GM23338 (cell line): Measurements from ENCODE around the gene STARD13. TPM values are rescaled to one million over a fixed set of nuclear protein-coding genes. Genes with fewer than 3 reads are reported as not detected.

Experiments
- ATAC-seq: fragments of 200-7000 bp; cut with Tn5 transposase; 3 replicates; pipeline ENCODE4 v1.9.1; 2020
- DNase-seq: peaks from one replicate; pipeline ENCODE4 v3.0.0-alpha.2; 2015; ENCODE audit warnings: low spot score
- H2AFZ ChIP-seq: fragments of 200-600 bp; sonication (generic); 2 replicates; pipeline ENCODE4 v1.8.0; 2016; ENCODE audit warnings: antibody characterized with exemption, mild to moderate bottlenecking, moderate library complexity
- H3F3A ChIP-seq: fragments of 200-600 bp; sonication (generic); replicated peaks from 2 replicates; pipeline ENCODE4 v1.8.0; 2017; ENCODE audit warnings: antibody characterized with exemption, mixed run types, low read depth
- H3K27ac ChIP-seq: fragments of 200-600 bp; sonication (generic); 2 replicates; pipeline ENCODE4 v1.6.1; 2016; ENCODE audit warnings: low read depth
- H3K27me3 ChIP-seq: fragments of 200-600 bp; sonication (generic); 2 replicates; pipeline ENCODE4 v1.8.0; 2016; ENCODE audit warnings: mild to moderate bottlenecking, mixed run types, moderate library complexity; ENCODE audit not compliant: insufficient read depth
- H3K36me3 ChIP-seq: fragments of 200-600 bp; sonication (generic); 2 replicates; pipeline ENCODE4 v1.8.0; 2016; ENCODE audit warnings: mild to moderate bottlenecking; ENCODE audit not compliant: insufficient read depth
- H3K4me1 ChIP-seq: fragments of 200-600 bp; sonication (generic); 2 replicates; pipeline ENCODE4 v1.8.0; 2016; ENCODE audit warnings: mild to moderate bottlenecking, moderate library complexity; ENCODE audit not compliant: insufficient read depth
- H3K4me2 ChIP-seq: fragments of 200-600 bp; sonication (generic); 2 replicates; pipeline ENCODE4 v1.7.1; 2017; ENCODE audit warnings: mixed run types
- H3K4me3 ChIP-seq: fragments of 200-600 bp; sonication (generic); 2 replicates; pipeline ENCODE4 v1.6.1; 2016; ENCODE audit warnings: mixed run types
- H3K79me2 ChIP-seq: fragments of 200-600 bp; sonication (generic); replicated peaks from 2 replicates; pipeline ENCODE4 v1.8.0; 2017; ENCODE audit warnings: mild to moderate bottlenecking; ENCODE audit not compliant: insufficient read depth
- H3K9me2 ChIP-seq: fragments of 200-600 bp; sonication (generic); 2 replicates; pipeline ENCODE4 v1.8.0; 2017; ENCODE audit not compliant: insufficient read depth
- H4K20me1 ChIP-seq: fragments of 200-600 bp; sonication (generic); replicated peaks from 2 replicates; pipeline ENCODE4 v1.8.0; 2017; ENCODE audit warnings: mild to moderate bottlenecking; ENCODE audit not compliant: insufficient read depth
- H3K27ac Mint-ChIP-seq: 2 replicates; pipeline ENCODE4 v1.8.0; 2020; ENCODE audit warnings: inconsistent platforms, mild to moderate bottlenecking, moderate library complexity, mixed read lengths
- H3K27me3 Mint-ChIP-seq: 3 replicates; pipeline ENCODE4 v1.8.0; 2022; ENCODE audit warnings: low read depth, mild to moderate bottlenecking, moderate library complexity, mixed read lengths, inconsistent platforms; ENCODE audit not compliant: insufficient read depth, poor library complexity
- H3K36me3 Mint-ChIP-seq: 3 replicates; pipeline ENCODE4 v1.8.0; 2021; ENCODE audit warnings: low read depth, mild to moderate bottlenecking, inconsistent platforms, moderate library complexity, mixed read lengths
- H3K4me1 Mint-ChIP-seq: 3 replicates; pipeline ENCODE4 v1.8.0; 2020; ENCODE audit warnings: mild to moderate bottlenecking, inconsistent platforms, mixed read lengths
- H3K4me3 Mint-ChIP-seq: 3 replicates; pipeline ENCODE4 v1.8.0; 2021; ENCODE audit warnings: moderate library complexity, mild to moderate bottlenecking, inconsistent platforms, mixed read lengths
- H3K9me3 Mint-ChIP-seq: 3 replicates; pipeline ENCODE4 v1.8.0; 2020; ENCODE audit warnings: moderate library complexity, mild to moderate bottlenecking, inconsistent platforms, mixed read lengths
- EZH2phosphoT487 ChIP-seq: fragments of 200-600 bp; sonication (generic); IDR thresholded peaks from one replicate; pipeline ENCODE4 v1.8.1; 2018; ENCODE audit warnings: antibody characterized with exemption; ENCODE audit not compliant: unreplicated experiment
- JUNB ChIP-seq: IDR thresholded peaks from one replicate; pipeline ENCODE4 v1.6.1; 2016; ENCODE audit warnings: antibody characterized with exemption; ENCODE audit not compliant: unreplicated experiment
- NANOG ChIP-seq: IDR thresholded peaks from 2 replicates; pipeline ENCODE4 v1.6.1; 2016; ENCODE audit warnings: antibody characterized with exemption, borderline replicate concordance
- POLR2AphosphoS5 ChIP-seq: IDR thresholded peaks from 2 replicates; pipeline ENCODE4 v1.6.1; 2016; ENCODE audit warnings: antibody characterized with exemption, low read depth
- STAT1 ChIP-seq: IDR thresholded peaks from one replicate; pipeline ENCODE4 v1.6.1; 2016; ENCODE audit warnings: antibody characterized with exemption; ENCODE audit not compliant: unreplicated experiment
- polyA plus RNA-seq: library from polyadenylated mRNA; unstranded; fragments of >200 nt; fragmentation: Nextera tagmentation; extraction: Ambion mirVana; gene quantifications from 2 replicates; pipeline ENCODE4 v1.2.1, GENCODE V29; 2016
- total RNA-seq: library from RNA; depleted of rRNA; stranded (reverse); fragments of >200 nt; shearing (Covaris generic); gene quantifications from 2 replicates; pipeline ENCODE4 v1.2.3, GENCODE V29; 2014
- TF ChIP-seq, protein P1 (sequence below), 2 experiments: fragments of 200-600 bp in 1 of 2; sonication (generic) in 1 of 2; conservative IDR thresholded peaks; 2 replicates each; pipeline versions ENCODE4 v1.5.1 to v1.6.1; 2016 to 2017; ENCODE audit warnings: antibody characterized with exemption in 2 of 2, low read depth in 2 of 2, mild to moderate bottlenecking in 2 of 2, moderate library complexity in 1 of 2
- TF ChIP-seq, protein P2 (sequence below): IDR thresholded peaks from one replicate; pipeline ENCODE4 v1.6.1; 2018; ENCODE audit warnings: antibody characterized with exemption; ENCODE audit not compliant: unreplicated experiment

The STARD13 gene
- total and polyA plus RNA-seq, 2 experiments from 2014 or later = 3.2 to 5.2 TPM

DNA sequence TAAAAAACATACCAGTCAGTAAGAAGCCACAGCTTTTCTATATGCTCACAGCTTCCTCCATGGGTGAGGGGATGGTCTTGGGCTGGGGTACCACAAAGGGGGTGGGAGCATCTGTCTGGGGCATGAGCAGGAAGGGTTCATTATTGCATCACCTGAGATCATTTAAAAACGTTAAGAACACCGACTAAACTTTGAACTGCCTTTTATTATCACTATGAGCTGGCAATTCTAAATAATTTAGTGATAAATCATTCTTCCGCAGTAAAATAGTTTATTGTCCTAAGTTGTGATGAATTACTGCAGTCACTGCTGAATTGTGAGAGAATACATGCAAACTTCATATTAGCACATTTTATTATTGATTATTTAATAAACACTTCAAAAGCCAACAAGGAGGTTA, 197.8 kb downstream of the STARD13 start:
- peaks cover 12% of the 10 kb centered on the region; the same call in 1 of the 2 replicates for H3K4me1 ChIP-seq
- Mint-ChIP-seq H3K9me3 (peaks cover under 1% of the 10 kb centered on the region; the same call in 1 of the 3 replicates), H3K36me3 (no peaks in the 10 kb centered on the region), H3K4me1 (peaks cover 12% of the 10 kb centered on the region), H3K27ac (no peak overlapping the region), H3K27me3 (peaks cover 4% of the 10 kb centered on the region), H3K4me3 (no peak overlapping the region)
- no peak overlapping the region for H3K4me2 ChIP-seq
- H3K27me3 ChIP-seq = no peaks in the 10 kb centered on the region
- H3K79me2 ChIP-seq = no peaks in the 10 kb centered on the region
- H3K36me3 ChIP-seq = no peaks in the 10 kb centered on the region
- peaks cover 10% of the 10 kb centered on the region; the same call in 1 of the 2 replicates for H3K9me2 ChIP-seq
- ATAC-seq = no peak
- no peak for TF ChIP-seq POLR2AphosphoS5
- TF ChIP-seq, protein P1, sequence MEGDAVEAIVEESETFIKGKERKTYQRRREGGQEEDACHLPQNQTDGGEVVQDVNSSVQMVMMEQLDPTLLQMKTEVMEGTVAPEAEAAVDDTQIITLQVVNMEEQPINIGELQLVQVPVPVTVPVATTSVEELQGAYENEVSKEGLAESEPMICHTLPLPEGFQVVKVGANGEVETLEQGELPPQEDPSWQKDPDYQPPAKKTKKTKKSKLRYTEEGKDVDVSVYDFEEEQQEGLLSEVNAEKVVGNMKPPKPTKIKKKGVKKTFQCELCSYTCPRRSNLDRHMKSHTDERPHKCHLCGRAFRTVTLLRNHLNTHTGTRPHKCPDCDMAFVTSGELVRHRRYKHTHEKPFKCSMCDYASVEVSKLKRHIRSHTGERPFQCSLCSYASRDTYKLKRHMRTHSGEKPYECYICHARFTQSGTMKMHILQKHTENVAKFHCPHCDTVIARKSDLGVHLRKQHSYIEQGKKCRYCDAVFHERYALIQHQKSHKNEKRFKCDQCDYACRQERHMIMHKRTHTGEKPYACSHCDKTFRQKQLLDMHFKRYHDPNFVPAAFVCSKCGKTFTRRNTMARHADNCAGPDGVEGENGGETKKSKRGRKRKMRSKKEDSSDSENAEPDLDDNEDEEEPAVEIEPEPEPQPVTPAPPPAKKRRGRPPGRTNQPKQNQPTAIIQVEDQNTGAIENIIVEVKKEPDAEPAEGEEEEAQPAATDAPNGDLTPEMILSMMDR (conservative IDR thresholded peaks at IDR 0.05; ENCODE audit: low read depth in 2 of 2) = no peak
- TF ChIP-seq, protein P2, sequence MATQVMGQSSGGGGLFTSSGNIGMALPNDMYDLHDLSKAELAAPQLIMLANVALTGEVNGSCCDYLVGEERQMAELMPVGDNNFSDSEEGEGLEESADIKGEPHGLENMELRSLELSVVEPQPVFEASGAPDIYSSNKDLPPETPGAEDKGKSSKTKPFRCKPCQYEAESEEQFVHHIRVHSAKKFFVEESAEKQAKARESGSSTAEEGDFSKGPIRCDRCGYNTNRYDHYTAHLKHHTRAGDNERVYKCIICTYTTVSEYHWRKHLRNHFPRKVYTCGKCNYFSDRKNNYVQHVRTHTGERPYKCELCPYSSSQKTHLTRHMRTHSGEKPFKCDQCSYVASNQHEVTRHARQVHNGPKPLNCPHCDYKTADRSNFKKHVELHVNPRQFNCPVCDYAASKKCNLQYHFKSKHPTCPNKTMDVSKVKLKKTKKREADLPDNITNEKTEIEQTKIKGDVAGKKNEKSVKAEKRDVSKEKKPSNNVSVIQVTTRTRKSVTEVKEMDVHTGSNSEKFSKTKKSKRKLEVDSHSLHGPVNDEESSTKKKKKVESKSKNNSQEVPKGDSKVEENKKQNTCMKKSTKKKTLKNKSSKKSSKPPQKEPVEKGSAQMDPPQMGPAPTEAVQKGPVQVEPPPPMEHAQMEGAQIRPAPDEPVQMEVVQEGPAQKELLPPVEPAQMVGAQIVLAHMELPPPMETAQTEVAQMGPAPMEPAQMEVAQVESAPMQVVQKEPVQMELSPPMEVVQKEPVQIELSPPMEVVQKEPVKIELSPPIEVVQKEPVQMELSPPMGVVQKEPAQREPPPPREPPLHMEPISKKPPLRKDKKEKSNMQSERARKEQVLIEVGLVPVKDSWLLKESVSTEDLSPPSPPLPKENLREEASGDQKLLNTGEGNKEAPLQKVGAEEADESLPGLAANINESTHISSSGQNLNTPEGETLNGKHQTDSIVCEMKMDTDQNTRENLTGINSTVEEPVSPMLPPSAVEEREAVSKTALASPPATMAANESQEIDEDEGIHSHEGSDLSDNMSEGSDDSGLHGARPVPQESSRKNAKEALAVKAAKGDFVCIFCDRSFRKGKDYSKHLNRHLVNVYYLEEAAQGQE = no peak
- no peak overlapping the region for H3K4me3 ChIP-seq
- no peak for DNase-seq
- H3K27ac ChIP-seq = no peak overlapping the region
- no peaks in the 10 kb centered on the region for H4K20me1 ChIP-seq
- H2AFZ ChIP-seq = no peak overlapping the region
- H3F3A ChIP-seq = no peaks in the 10 kb centered on the region

DNA sequence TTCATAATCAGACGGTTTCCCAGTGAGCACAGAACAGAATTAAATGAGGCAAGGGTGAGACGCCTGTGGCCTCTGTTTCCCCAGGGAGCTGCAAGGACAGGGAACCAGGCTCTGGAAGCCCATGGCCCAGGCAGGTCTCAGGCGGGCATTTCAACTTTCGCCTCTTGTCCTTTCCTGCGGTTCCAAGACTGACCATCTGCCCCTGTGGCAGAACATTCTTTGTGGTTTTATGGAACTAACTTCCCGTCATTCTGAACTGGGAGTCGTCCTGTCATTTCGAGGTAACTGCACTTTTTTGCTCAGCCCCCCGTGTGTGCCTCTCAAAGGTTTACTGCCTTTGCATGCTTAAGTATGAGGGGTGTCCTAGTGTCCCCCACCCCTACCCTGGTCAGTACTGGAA, 198.5 kb downstream of the STARD13 start:
- peaks cover 10% of the 10 kb centered on the region; the same call in 1 of the 2 replicates for H3K9me2 ChIP-seq
- H3K4me3 Mint-ChIP-seq = no peak overlapping the region
- H2AFZ ChIP-seq = no peak overlapping the region; the same call in 1 of the 2 replicates
- no peaks in the 10 kb centered on the region; the same call in 2 of the 3 replicates for H3K9me3 Mint-ChIP-seq
- no peak overlapping the region for H3K27ac ChIP-seq
- H3F3A ChIP-seq = no peaks in the 10 kb centered on the region
- no peaks in the 10 kb centered on the region for H3K79me2 ChIP-seq
- H3K36me3 ChIP-seq = no peaks in the 10 kb centered on the region
- H3K4me2 ChIP-seq = no peak overlapping the region
- no peak for ATAC-seq
- TF ChIP-seq, protein P2 = no peak
- TF ChIP-seq POLR2AphosphoS5 = no peak
- no peak for TF ChIP-seq EZH2phosphoT487
- TF ChIP-seq NANOG = no peak
- no peak for TF ChIP-seq STAT1
- TF ChIP-seq JUNB = no peak
- TF ChIP-seq, protein P1 (conservative IDR thresholded peaks at IDR 0.05; ENCODE audit: low read depth in 2 of 2) = no peak
- no peak overlapping the region for H3K27ac Mint-ChIP-seq
- H3K27me3 ChIP-seq = no peaks in the 10 kb centered on the region
- H3K36me3 Mint-ChIP-seq = no peaks in the 10 kb centered on the region
- no peaks in the 10 kb centered on the region for H4K20me1 ChIP-seq
- DNase-seq = no peak
- H3K27me3 Mint-ChIP-seq = peaks cover 3% of the 10 kb centered on the region
- H3K4me1 ChIP-seq = peaks cover 9% of the 10 kb centered on the region; the same call in 1 of the 2 replicates
- H3K4me1 Mint-ChIP-seq = peaks cover 5% of the 10 kb centered on the region
- no peak overlapping the region for H3K4me3 ChIP-seq
